Activated naive CD8-positive, alpha-beta T cell (primary cell): ENCODE data around the gene CCSER2.

Source experiments
- H3K27ac Mint-ChIP-seq: one replicate; pipeline ENCODE4 v1.8.0; 2021; ENCODE audit warnings: mixed read lengths
- H3K27me3 Mint-ChIP-seq: one replicate; pipeline ENCODE4 v1.8.0; 2021; ENCODE audit warnings: mixed read lengths
- H3K36me3 Mint-ChIP-seq: one replicate; pipeline ENCODE4 v1.8.0; 2021; ENCODE audit warnings: mixed read lengths
- H3K4me1 Mint-ChIP-seq: one replicate; pipeline ENCODE4 v1.8.0; 2021; ENCODE audit warnings: low read depth, mixed read lengths
- H3K4me3 Mint-ChIP-seq: one replicate; pipeline ENCODE4 v1.8.0; 2021; ENCODE audit warnings: mild to moderate bottlenecking, mixed read lengths
- H3K9me3 Mint-ChIP-seq: one replicate; pipeline ENCODE4 v1.8.0; 2021; ENCODE audit warnings: low read depth, mixed read lengths

The CCSER2 gene

GRCh38 chr10:84538036-84538435 is 209.6 kb downstream of the CCSER2 start:
- H3K27ac Mint-ChIP-seq: no peak overlapping the region
- peaks cover 11% of the 10 kb centered on the region for H3K27me3 Mint-ChIP-seq
- H3K36me3 Mint-ChIP-seq: no peaks in the 10 kb centered on the region
- H3K4me1 Mint-ChIP-seq: peaks cover 11% of the 10 kb centered on the region
- H3K4me3 Mint-ChIP-seq: no peak overlapping the region
- H3K9me3 Mint-ChIP-seq: no peaks in the 10 kb centered on the region

DNA sequence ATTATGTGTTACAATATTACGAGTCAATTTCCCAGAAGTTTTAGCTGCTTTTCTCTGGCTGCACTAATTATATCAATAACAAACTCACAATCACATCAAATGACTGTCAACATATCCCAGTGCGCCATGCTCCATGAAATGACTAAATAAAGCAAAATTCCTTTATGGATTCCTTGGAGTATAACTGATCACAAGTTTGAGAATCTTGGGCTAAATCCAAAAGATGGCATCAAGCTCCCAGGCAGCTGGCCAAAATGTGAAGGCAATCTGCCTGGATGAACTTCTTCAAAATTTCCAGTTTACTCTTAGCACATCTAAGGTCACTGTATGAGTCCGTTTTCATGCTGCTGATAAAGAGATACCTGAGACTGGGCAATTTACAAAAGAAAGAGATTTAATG is 210.8 kb downstream of the CCSER2 start:
- Mint-ChIP-seq H3K27ac (no peak overlapping the region), H3K36me3 (no peaks in the 10 kb centered on the region), H3K27me3 (peaks cover 11% of the 10 kb centered on the region), H3K9me3 (no peaks in the 10 kb centered on the region), H3K4me3 (no peak overlapping the region), H3K4me1 (peaks cover 11% of the 10 kb centered on the region)

DNA sequence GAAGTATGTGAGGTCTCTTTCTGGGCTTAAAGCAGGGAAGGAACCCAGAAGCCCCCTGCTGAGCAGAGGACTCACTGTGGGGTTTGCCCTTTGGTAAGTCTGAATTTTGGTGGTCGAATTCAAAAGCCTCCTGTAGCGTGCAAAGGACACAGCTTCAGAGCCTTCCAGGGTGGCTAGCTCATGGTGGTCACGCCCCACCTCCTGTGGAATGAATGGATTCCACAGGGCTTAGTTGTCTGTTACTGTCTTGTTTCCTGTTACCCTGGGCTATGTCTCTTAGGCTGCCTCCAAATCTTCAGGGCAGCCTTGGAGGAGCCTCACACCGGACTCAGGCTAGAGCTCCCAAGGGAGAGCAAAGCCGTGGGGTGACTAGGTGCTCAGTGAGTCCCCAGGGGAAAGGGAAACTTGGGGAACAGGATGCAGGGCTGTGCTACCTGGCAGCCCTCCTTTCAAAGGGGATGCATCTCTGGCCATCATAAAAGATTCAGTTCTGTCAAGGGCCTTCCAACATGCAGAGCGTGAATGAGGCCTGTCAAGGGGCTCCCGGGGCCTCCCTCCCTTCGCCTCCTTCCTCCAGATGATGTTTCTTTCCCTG is 211.7 kb downstream of the CCSER2 start:
- Mint-ChIP-seq H3K27me3 (peaks cover 11% of the 10 kb centered on the region), H3K4me3 (no peak overlapping the region), H3K4me1 (peaks cover 8% of the 10 kb centered on the region)

DNA sequence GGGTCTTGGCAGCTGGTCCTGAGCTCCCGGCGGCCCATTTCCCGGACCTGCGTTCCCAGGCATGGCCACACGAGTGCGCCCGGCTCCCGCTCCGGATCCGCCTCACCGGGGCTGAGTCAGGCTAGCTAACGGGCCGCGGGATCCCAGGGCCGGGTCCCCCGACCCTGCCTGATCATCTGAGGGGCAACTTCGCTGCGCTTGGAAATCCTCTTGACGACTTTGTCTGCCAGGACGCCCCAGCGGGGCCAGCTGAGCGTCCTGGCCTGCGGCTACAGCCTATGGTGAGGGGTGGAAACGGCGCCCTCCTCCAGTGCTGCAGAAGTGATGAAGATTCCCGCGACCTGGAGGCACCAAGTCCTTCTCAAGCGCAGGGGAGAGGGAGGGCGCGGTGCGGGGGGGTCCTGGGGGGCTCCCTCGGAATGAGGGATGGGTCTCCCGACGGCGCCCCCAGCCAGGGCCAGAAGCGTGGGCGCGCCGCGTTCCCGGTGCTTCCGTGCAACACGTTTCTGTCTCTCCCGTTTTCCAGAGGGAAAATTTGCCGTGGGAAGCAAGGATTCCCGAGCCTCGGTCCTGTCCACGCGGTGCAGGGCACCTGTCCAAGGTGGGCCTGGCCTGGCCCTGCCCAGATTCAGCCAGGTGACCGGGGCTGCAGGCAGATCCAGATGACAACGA is 212.4 kb downstream of the CCSER2 start:
- H3K4me1 Mint-ChIP-seq: peaks cover 8% of the 10 kb centered on the region
- H3K4me3 Mint-ChIP-seq: peak overlapping the region; percentile 82
- no peaks in the 10 kb centered on the region for H3K9me3 Mint-ChIP-seq
- H3K27ac Mint-ChIP-seq: no peak overlapping the region
- peaks cover 11% of the 10 kb centered on the region for H3K27me3 Mint-ChIP-seq
- no peaks in the 10 kb centered on the region for H3K36me3 Mint-ChIP-seq

More for the DNA sequence above, 211.7 kb downstream of the CCSER2 start:
- H3K36me3 Mint-ChIP-seq: no peaks in the 10 kb centered on the region
- H3K27ac Mint-ChIP-seq: no peak overlapping the region
- no peaks in the 10 kb centered on the region for H3K9me3 Mint-ChIP-seq

DNA sequence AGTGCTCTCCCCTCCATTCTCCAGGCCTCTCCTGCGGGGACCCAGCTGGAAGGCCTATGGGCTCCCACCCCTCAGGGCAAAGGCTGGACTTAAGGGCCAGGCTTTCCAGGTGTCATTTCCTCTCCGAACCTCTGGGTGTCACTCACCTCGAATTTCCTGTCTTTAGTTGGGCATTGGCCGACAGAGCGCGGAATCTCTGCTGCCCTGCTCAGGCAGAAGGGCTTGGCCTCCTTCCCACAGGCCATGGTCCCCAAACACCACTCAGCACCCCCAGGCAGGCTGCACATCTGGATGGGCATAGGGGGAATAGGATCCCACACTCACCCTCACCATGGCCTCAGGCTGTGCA is 212.9 kb downstream of the CCSER2 start:
- Mint-ChIP-seq H3K36me3 (no peaks in the 10 kb centered on the region), H3K9me3 (no peaks in the 10 kb centered on the region), H3K4me3 (peak overlapping the region; percentile 82), H3K27ac (no peak overlapping the region), H3K27me3 (peaks cover 12% of the 10 kb centered on the region), H3K4me1 (peaks cover 8% of the 10 kb centered on the region)

- Mint-ChIP-seq H3K27ac (no peak overlapping the region), H3K27me3 (peaks cover 12% of the 10 kb centered on the region), H3K9me3 (no peaks in the 10 kb centered on the region), H3K36me3 (no peaks in the 10 kb centered on the region), H3K4me1 (peaks cover 6% of the 10 kb centered on the region), H3K4me3 (no peak overlapping the region)
These were observed 214.4 kb downstream of the CCSER2 start for GRCh38 chr10:84542522-84543490.

DNA sequence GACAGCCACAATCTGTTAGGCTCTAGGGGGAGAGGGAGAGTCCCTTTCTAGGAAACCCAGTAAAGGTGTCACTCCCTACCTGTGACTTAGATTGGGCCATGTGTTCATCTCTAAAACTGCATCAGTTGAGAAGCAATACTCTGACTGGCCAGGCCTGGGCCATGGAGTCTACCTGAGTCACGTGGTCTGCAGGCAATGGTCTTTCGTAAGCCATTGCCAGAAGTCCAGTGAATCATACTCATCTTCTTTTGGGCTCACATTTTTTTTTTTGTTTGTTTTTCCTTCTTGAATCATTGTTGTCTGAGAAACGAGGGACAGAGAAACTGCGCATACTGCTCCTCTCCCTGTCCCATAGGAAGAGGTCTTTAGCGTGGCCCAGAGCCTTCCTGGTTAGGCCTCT is 215.6 kb downstream of the CCSER2 start:
- peaks cover 11% of the 10 kb centered on the region for H3K27me3 Mint-ChIP-seq

DNA sequence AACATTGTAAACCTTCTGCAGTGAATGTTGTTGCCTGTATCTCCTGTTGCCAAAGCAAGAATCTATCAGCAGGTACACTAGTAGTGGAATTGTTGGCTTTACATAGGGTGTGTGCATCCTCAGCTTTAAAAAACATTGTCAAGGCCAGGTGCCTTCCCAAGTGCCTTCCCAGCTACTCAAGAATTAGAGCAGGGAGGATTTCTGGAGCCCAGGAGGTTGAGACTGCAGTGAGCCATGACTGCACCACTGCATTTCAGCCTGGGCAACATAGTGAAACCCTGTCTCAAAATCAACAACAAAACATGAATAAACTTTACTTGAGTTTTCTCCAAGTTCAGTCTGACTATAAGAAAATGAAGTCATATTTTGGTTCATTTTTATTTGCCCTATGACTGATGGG is 217.3 kb downstream of the CCSER2 start:
- no peak overlapping the region for H3K27ac Mint-ChIP-seq
- H3K9me3 Mint-ChIP-seq: no peaks in the 10 kb centered on the region
- peaks cover 6% of the 10 kb centered on the region for H3K4me1 Mint-ChIP-seq
- peaks cover 12% of the 10 kb centered on the region for H3K27me3 Mint-ChIP-seq
- no peak overlapping the region for H3K4me3 Mint-ChIP-seq
- H3K36me3 Mint-ChIP-seq: no peaks in the 10 kb centered on the region

More for the DNA sequence above, 215.6 kb downstream of the CCSER2 start:
- H3K36me3 Mint-ChIP-seq: no peaks in the 10 kb centered on the region
- H3K4me3 Mint-ChIP-seq: no peak overlapping the region
- H3K4me1 Mint-ChIP-seq: peaks cover 6% of the 10 kb centered on the region
- H3K27ac Mint-ChIP-seq: no peak overlapping the region
- H3K9me3 Mint-ChIP-seq: no peaks in the 10 kb centered on the region

- Mint-ChIP-seq H3K27me3 (peaks cover 8% of the 10 kb centered on the region), H3K4me3 (no peak overlapping the region), H3K36me3 (no peaks in the 10 kb centered on the region), H3K9me3 (no peaks in the 10 kb centered on the region), H3K4me1 (no peaks in the 10 kb centered on the region), H3K27ac (no peak overlapping the region)
These were observed 218.2 kb downstream of the CCSER2 start for GRCh38 chr10:84546609-84547008.

- H3K9me3 Mint-ChIP-seq: no peaks in the 10 kb centered on the region
- H3K27me3 Mint-ChIP-seq: peaks cover 7% of the 10 kb centered on the region
- H3K27ac Mint-ChIP-seq: no peak overlapping the region
- H3K4me1 Mint-ChIP-seq: no peaks in the 10 kb centered on the region
- H3K4me3 Mint-ChIP-seq: no peak overlapping the region
- no peaks in the 10 kb centered on the region for H3K36me3 Mint-ChIP-seq
These were observed 219.2 kb downstream of the CCSER2 start for GRCh38 chr10:84547616-84548015.

- no peak overlapping the region for H3K4me3 Mint-ChIP-seq
- H3K9me3 Mint-ChIP-seq: no peaks in the 10 kb centered on the region
- H3K27ac Mint-ChIP-seq: no peak overlapping the region
- no peaks in the 10 kb centered on the region for H3K4me1 Mint-ChIP-seq
- no peaks in the 10 kb centered on the region for H3K36me3 Mint-ChIP-seq
- H3K27me3 Mint-ChIP-seq: peaks cover 7% of the 10 kb centered on the region
These were observed 220.5 kb downstream of the CCSER2 start for GRCh38 chr10:84548869-84549268.

GRCh38 chr10:84549368-84550165 is 221.2 kb downstream of the CCSER2 start:
- H3K4me1 Mint-ChIP-seq: no peaks in the 10 kb centered on the region
- no peaks in the 10 kb centered on the region for H3K9me3 Mint-ChIP-seq
- H3K27ac Mint-ChIP-seq: no peak overlapping the region

GRCh38 chr10:84550756-84551436 is 222.5 kb downstream of the CCSER2 start:
- H3K4me3 Mint-ChIP-seq: no peak overlapping the region
- H3K27ac Mint-ChIP-seq: no peak overlapping the region
- H3K36me3 Mint-ChIP-seq: no peaks in the 10 kb centered on the region

More at GRCh38 chr10:84549368-84550165, 221.2 kb downstream of the CCSER2 start:
- Mint-ChIP-seq H3K36me3 (no peaks in the 10 kb centered on the region), H3K27me3 (peaks cover 7% of the 10 kb centered on the region), H3K4me3 (no peak overlapping the region)

More at GRCh38 chr10:84550756-84551436, 222.5 kb downstream of the CCSER2 start:
- no peaks in the 10 kb centered on the region for H3K4me1 Mint-ChIP-seq
- no peaks in the 10 kb centered on the region for H3K9me3 Mint-ChIP-seq
- peaks cover 9% of the 10 kb centered on the region for H3K27me3 Mint-ChIP-seq
